HG03521 (cell line): Measurements from ENCODE around the gene PTN.
"Not testable (repeated sequence)": the region's sequence is repeated elsewhere in the genome, so short reads cannot be mapped to it uniquely, and the experiment has no call there.

ENCODE experiments used
- ATAC-seq: cut with Tn5 transposase; IDR thresholded peaks from one replicate; pipeline ENCODE4 v1.9.1; 2021; ENCODE audit warnings: mild to moderate bottlenecking, moderate library complexity; ENCODE audit not compliant: unreplicated experiment

The PTN gene

GRCh38 chr7:137268001-137268865 is 75.3 kb downstream of the PTN start:
- ATAC-seq, result not testable (repeated sequence)

GRCh38 chr7:137266764-137267163 is 76.8 kb downstream of the PTN start:
- no peak for ATAC-seq

GRCh38 chr7:137265480-137265879 is 78.1 kb downstream of the PTN start:
- not testable (repeated sequence) for ATAC-seq

- no peak for ATAC-seq
Measured at GRCh38 chr7:137262599-137262998, 80.9 kb downstream of the PTN start.

GRCh38 chr7:137258552-137258951 is 85.0 kb downstream of the PTN start:
- no peak for ATAC-seq

GRCh38 chr7:137254766-137255165 is 88.8 kb downstream of the PTN start:
- ATAC-seq, result no peak

GRCh38 chr7:137245890-137246289 is 97.6 kb downstream of the PTN start:
- no peak for ATAC-seq

- no peak for ATAC-seq
Measured at GRCh38 chr7:137245186-137245585, 98.3 kb downstream of the PTN start.

GRCh38 chr7:137243741-137244140 is 99.8 kb downstream of the PTN start:
- ATAC-seq, result no peak

- ATAC-seq, result no peak
Measured at GRCh38 chr7:137242616-137243015, 100.9 kb downstream of the PTN start.

- no peak for ATAC-seq
Measured at GRCh38 chr7:137241655-137242360, 101.7 kb downstream of the PTN start.

GRCh38 chr7:137239186-137239585 is 104.3 kb downstream of the PTN start:
- not testable (repeated sequence) for ATAC-seq

- ATAC-seq, result no peak
Measured at GRCh38 chr7:137235434-137235833, 108.1 kb downstream of the PTN start.

- ATAC-seq, result no peak
Measured at GRCh38 chr7:137231167-137231566, 112.4 kb downstream of the PTN start.

GRCh38 chr7:137221467-137221866 is 122.1 kb downstream of the PTN start:
- ATAC-seq, result no peak

- no peak for ATAC-seq
Measured at GRCh38 chr7:137213744-137214143, 129.8 kb downstream of the PTN start.

GRCh38 chr7:137209151-137209817 is 134.2 kb downstream of the PTN start:
- no peak for ATAC-seq

- no peak for ATAC-seq
Measured at GRCh38 chr7:137206770-137207169, 136.8 kb downstream of the PTN start.

- no peak for ATAC-seq
Measured at GRCh38 chr7:137204246-137204645, 139.3 kb downstream of the PTN start.

GRCh38 chr7:137203351-137203750 is 140.2 kb downstream of the PTN start:
- no peak for ATAC-seq

- no peak for ATAC-seq
Measured at GRCh38 chr7:137196648-137197047, 146.9 kb downstream of the PTN start.

- ATAC-seq, result no peak
Measured at GRCh38 chr7:137195996-137196395, 147.5 kb downstream of the PTN start.
